HepG2 (cell line): ENCODE data around the gene FOXD2. TPM values are rescaled to one million over a fixed set of nuclear protein-coding genes. Genes with fewer than 3 reads are reported as not detected.

Experiments
- ARNT2 ChIP-seq: sonication (generic); formaldehyde crosslinking; IDR thresholded peaks from 2 replicates; pipeline ENCODE4 v1.8.0; 2022; ENCODE audit warnings: mild to moderate bottlenecking, low read depth, missing genetic modification reagents, moderate library complexity
- HNF4A ChIP-seq: sonication (generic); formaldehyde crosslinking; IDR thresholded peaks from 2 replicates; pipeline ENCODE4 v1.4.0; 2020; ENCODE audit warnings: missing genetic modification reagents
- ISL2 ChIP-seq: sonication (generic); formaldehyde crosslinking; IDR thresholded peaks from 2 replicates; pipeline ENCODE4 v1.5.0; 2020; ENCODE audit warnings: missing genetic modification reagents
- LCORL ChIP-seq, 2 experiments: fragments of 450-650 bp in 1 of 2; sonication (generic) in 1 of 2; formaldehyde crosslinking in 1 of 2; IDR thresholded peaks; 2 replicates each; pipeline versions ENCODE4 v1.5.0 to v1.6.1; 2017 to 2020; ENCODE audit warnings: antibody characterized with exemption in 1 of 2, missing genetic modification reagents in 1 of 2
- NKX3-1 ChIP-seq: sonication (generic); formaldehyde crosslinking; IDR thresholded peaks from 2 replicates; pipeline ENCODE4 v1.5.0; 2020; ENCODE audit warnings: missing genetic modification reagents
- NR3C1 ChIP-seq: sonication (generic); formaldehyde crosslinking; IDR thresholded peaks from 2 replicates; pipeline ENCODE4 v1.4.0; 2020; ENCODE audit warnings: missing genetic modification reagents
- POLR2AphosphoS5 ChIP-seq: IDR thresholded peaks from 2 replicates; pipeline ENCODE4 v1.6.1; 2012; ENCODE audit warnings: low read depth, low read length
- SCMH1 ChIP-seq: sonication (generic); formaldehyde crosslinking; IDR thresholded peaks from 2 replicates; pipeline ENCODE4 v1.9.0; 2021; ENCODE audit warnings: missing genetic modification reagents, mild to moderate bottlenecking, borderline replicate concordance
- SMAD1 ChIP-seq: sonication (generic); formaldehyde crosslinking; IDR thresholded peaks from 2 replicates; pipeline ENCODE4 v1.4.0; 2020; ENCODE audit warnings: missing genetic modification reagents, low read depth, mild to moderate bottlenecking, borderline replicate concordance
- SNAI1 ChIP-seq: sonication (generic); formaldehyde crosslinking; IDR thresholded peaks from 2 replicates; pipeline ENCODE4 v1.5.0; 2020; ENCODE audit warnings: mild to moderate bottlenecking, missing genetic modification reagents, borderline replicate concordance
- ZC3H13 ChIP-seq: sonication (generic); formaldehyde crosslinking; IDR thresholded peaks from 2 replicates; pipeline ENCODE4 v1.8.1; 2023; ENCODE audit warnings: mild to moderate bottlenecking, missing genetic modification reagents, moderate library complexity
- ZNF496 ChIP-seq: sonication (generic); formaldehyde crosslinking; IDR thresholded peaks from 2 replicates; pipeline ENCODE4 v1.8.1; 2023; ENCODE audit warnings: mild to moderate bottlenecking, moderate library complexity, missing genetic modification reagents; ENCODE audit not compliant: insufficient replicate concordance
- ZNF773 ChIP-seq: sonication (generic); formaldehyde crosslinking; IDR thresholded peaks from 2 replicates; pipeline ENCODE4 v1.4.0; 2020; ENCODE audit warnings: missing genetic modification reagents, borderline replicate concordance
- ZNF879 ChIP-seq: sonication (generic); formaldehyde crosslinking; IDR thresholded peaks from 2 replicates; pipeline ENCODE4 v1.8.1; 2023; ENCODE audit warnings: missing genetic modification reagents
- polyA plus RNA-seq, 8 experiments: library from polyadenylated mRNA; depleted of rRNA in 3 of 8; stranded (reverse) in 7 of 8; unstranded in 1 of 8; fragments of >200 nt; fragmentation: Illumina TruSeq in 4 of 8; extraction: Trizol in 4 of 8; gene quantifications; 2 replicates each; pipeline versions ENCODE4 v1.2.1 to v1.2.3, GENCODE V29; 2011 to 2016; ENCODE audit warnings: low read depth in 4 of 8, missing spikeins in 1 of 8, mixed read lengths in 1 of 8; ENCODE audit not compliant: insufficient read depth in 1 of 8
- total RNA-seq, 5 experiments: library from RNA; depleted of rRNA; stranded (reverse); fragments of >200 nt; fragmentation: Illumina TruSeq; extraction: Trizol; gene quantifications; 2 replicates each; pipeline ENCODE4 v1.2.3, GENCODE V29; 2016; ENCODE audit warnings: low read depth in 1 of 5
- TF ChIP-seq, protein P1 (sequence below): sonication (generic); formaldehyde crosslinking; IDR thresholded peaks from 2 replicates; pipeline ENCODE4 v1.4.0; 2020; ENCODE audit warnings: missing genetic modification reagents, mild to moderate bottlenecking, borderline replicate concordance
- TF ChIP-seq, protein P2 (sequence below): sonication (generic); formaldehyde crosslinking; conservative IDR thresholded peaks from 2 replicates; pipeline ENCODE4 v1.4.0; 2020; ENCODE audit warnings: missing genetic modification reagents
- TF ChIP-seq, protein P3 (sequence below): sonication (generic); formaldehyde crosslinking; IDR thresholded peaks from 2 replicates; pipeline ENCODE4 v1.4.0; 2020; ENCODE audit warnings: mild to moderate bottlenecking, missing genetic modification reagents
- TF ChIP-seq, protein P4 (sequence below): sonication (generic); formaldehyde crosslinking; IDR thresholded peaks from 2 replicates; pipeline ENCODE4 v1.4.0; 2020; ENCODE audit warnings: missing genetic modification reagents
- TF ChIP-seq, protein P5 (sequence below): sonication (generic); formaldehyde crosslinking; conservative IDR thresholded peaks from 2 replicates; pipeline ENCODE4 v1.4.0; 2020; ENCODE audit warnings: missing genetic modification reagents

FOXD2 gene
- total and polyA plus RNA-seq, 2 of the 13 experiments (the other 11 are each of a cell fraction or from before 2014, with no cell fraction given), result 0.01 to 0.09 TPM

DNA sequence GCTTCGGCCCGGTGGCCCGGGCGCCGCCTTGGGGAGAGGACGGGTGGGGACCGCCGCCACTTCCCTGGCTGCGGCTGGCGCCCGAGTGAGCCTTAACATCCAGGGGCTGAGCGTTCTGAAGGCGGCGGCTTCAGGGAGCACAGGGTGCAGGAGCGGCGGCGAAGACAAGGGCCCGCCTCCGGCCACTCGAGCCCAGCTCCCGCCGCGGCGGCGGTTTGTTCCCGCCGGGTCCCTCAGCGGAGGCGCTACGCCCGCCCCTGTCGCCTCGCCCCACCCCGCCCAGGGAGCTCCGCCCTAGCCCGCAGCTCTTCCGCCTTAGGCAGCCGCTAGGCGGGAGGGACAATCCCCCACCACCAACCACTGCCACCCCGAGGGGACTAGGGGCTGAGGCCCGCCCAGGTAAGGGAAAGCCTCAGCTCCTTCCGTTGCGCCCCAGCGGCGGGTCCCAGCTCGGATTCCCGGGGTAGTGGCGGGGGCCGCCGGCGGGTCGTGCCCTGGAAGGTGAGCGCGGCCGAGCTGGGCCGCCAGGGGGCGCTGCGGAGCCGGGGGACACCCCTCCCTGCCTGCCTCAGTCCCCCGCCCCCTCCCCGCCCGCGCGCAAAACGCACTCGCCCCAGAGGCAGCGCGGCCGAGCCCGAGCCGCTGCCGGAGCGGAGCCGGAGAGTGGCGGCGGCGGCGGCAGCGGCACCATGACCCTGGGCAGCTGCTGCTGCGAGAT lies at the start of gene FOXD2 (continued):
- TF ChIP-seq, protein P1, sequence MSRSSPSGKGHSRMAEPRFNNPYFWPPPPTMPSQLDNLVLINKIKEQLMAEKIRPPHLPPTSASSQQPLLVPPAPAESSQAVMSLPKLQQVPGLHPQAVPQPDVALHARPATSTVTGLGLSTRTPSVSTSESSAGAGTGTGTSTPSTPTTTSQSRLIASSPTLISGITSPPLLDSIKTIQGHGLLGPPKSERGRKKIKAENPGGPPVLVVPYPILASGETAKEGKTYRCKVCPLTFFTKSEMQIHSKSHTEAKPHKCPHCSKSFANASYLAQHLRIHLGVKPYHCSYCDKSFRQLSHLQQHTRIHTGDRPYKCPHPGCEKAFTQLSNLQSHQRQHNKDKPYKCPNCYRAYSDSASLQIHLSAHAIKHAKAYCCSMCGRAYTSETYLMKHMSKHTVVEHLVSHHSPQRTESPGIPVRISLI (CRISPR knock-in tag), result no peak
- TF ChIP-seq, protein P2, sequence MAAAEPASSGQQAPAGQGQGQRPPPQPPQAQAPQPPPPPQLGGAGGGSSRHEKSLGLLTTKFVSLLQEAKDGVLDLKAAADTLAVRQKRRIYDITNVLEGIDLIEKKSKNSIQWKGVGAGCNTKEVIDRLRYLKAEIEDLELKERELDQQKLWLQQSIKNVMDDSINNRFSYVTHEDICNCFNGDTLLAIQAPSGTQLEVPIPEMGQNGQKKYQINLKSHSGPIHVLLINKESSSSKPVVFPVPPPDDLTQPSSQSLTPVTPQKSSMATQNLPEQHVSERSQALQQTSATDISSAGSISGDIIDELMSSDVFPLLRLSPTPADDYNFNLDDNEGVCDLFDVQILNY (CRISPR knock-in tag), result no peak
- no peak for TF ChIP-seq SCMH1 (CRISPR knock-in tag)
- TF ChIP-seq ZC3H13 (CRISPR knock-in tag), result 0 out of 2 replicates have a peak, but pooled peaks have one; percentile 68
- TF ChIP-seq NR3C1 (CRISPR knock-in tag), result no peak
- TF ChIP-seq SNAI1 (CRISPR knock-in tag), result no peak
- TF ChIP-seq, protein P3, sequence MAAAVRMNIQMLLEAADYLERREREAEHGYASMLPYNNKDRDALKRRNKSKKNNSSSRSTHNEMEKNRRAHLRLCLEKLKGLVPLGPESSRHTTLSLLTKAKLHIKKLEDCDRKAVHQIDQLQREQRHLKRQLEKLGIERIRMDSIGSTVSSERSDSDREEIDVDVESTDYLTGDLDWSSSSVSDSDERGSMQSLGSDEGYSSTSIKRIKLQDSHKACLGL (CRISPR knock-in tag), result peak; percentile 23; the same call in 1 of the 2 replicates
- TF ChIP-seq ZNF773 (CRISPR knock-in tag), result no peak
- no peak for TF ChIP-seq ZNF496
- TF ChIP-seq HNF4A (CRISPR knock-in tag), result peak; percentile 12; the same call in 1 of the 2 replicates
- TF ChIP-seq NKX3-1 (CRISPR knock-in tag), result peak; percentile 37; the same call in 1 of the 2 replicates
- TF ChIP-seq SMAD1 (CRISPR knock-in tag), result no peak
- 0 out of 2 replicates have a peak, but pooled peaks have one; percentile 52 for TF ChIP-seq ARNT2 (CRISPR knock-in tag)
- no peak for TF ChIP-seq ISL2 (CRISPR knock-in tag)
- TF ChIP-seq, protein P4, sequence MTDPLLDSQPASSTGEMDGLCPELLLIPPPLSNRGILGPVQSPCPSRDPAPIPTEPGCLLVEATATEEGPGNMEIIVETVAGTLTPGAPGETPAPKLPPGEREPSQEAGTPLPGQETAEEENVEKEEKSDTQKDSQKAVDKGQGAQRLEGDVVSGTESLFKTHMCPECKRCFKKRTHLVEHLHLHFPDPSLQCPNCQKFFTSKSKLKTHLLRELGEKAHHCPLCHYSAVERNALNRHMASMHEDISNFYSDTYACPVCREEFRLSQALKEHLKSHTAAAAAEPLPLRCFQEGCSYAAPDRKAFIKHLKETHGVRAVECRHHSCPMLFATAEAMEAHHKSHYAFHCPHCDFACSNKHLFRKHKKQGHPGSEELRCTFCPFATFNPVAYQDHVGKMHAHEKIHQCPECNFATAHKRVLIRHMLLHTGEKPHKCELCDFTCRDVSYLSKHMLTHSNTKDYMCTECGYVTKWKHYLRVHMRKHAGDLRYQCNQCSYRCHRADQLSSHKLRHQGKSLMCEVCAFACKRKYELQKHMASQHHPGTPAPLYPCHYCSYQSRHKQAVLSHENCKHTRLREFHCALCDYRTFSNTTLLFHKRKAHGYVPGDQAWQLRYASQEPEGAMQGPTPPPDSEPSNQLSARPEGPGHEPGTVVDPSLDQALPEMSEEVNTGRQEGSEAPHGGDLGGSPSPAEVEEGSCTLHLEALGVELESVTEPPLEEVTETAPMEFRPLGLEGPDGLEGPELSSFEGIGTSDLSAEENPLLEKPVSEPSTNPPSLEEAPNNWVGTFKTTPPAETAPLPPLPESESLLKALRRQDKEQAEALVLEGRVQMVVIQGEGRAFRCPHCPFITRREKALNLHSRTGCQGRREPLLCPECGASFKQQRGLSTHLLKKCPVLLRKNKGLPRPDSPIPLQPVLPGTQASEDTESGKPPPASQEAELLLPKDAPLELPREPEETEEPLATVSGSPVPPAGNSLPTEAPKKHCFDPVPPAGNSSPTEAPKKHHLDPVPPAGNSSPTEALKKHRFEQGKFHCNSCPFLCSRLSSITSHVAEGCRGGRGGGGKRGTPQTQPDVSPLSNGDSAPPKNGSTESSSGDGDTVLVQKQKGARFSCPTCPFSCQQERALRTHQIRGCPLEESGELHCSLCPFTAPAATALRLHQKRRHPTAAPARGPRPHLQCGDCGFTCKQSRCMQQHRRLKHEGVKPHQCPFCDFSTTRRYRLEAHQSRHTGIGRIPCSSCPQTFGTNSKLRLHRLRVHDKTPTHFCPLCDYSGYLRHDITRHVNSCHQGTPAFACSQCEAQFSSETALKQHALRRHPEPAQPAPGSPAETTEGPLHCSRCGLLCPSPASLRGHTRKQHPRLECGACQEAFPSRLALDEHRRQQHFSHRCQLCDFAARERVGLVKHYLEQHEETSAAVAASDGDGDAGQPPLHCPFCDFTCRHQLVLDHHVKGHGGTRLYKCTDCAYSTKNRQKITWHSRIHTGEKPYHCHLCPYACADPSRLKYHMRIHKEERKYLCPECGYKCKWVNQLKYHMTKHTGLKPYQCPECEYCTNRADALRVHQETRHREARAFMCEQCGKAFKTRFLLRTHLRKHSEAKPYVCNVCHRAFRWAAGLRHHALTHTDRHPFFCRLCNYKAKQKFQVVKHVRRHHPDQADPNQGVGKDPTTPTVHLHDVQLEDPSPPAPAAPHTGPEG (CRISPR knock-in tag), result no peak
- no peak for TF ChIP-seq POLR2AphosphoS5
- no peak for TF ChIP-seq ZNF879
- TF ChIP-seq, protein P5, sequence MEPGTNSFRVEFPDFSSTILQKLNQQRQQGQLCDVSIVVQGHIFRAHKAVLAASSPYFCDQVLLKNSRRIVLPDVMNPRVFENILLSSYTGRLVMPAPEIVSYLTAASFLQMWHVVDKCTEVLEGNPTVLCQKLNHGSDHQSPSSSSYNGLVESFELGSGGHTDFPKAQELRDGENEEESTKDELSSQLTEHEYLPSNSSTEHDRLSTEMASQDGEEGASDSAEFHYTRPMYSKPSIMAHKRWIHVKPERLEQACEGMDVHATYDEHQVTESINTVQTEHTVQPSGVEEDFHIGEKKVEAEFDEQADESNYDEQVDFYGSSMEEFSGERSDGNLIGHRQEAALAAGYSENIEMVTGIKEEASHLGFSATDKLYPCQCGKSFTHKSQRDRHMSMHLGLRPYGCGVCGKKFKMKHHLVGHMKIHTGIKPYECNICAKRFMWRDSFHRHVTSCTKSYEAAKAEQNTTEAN (CRISPR knock-in tag), result 0 out of 2 replicates have a peak, but pooled peaks have one; percentile 39
- TF ChIP-seq LCORL (IDR thresholded peaks at IDR 0.05), result no peak
- peak; percentile 67; the same call in 1 of the 2 replicates for TF ChIP-seq LCORL (CRISPR knock-in tag; IDR thresholded peaks at IDR 0.05)
